HG03442 (cell line): ENCODE measurements around the gene KIF7.
"Not testable (repeated sequence)": the region's sequence is repeated elsewhere in the genome, so short reads cannot be mapped to it uniquely, and the experiment has no call there.

Experiments used
- ATAC-seq: cut with Tn5 transposase; IDR thresholded peaks from one replicate; pipeline ENCODE4 v1.9.1; 2021; ENCODE audit warnings: mild to moderate bottlenecking, moderate library complexity; ENCODE audit not compliant: unreplicated experiment

The KIF7 gene

GRCh38 chr15:89627256-89627970 lies 27.9 kb downstream of the KIF7 start:
- no peak for ATAC-seq

DNA sequence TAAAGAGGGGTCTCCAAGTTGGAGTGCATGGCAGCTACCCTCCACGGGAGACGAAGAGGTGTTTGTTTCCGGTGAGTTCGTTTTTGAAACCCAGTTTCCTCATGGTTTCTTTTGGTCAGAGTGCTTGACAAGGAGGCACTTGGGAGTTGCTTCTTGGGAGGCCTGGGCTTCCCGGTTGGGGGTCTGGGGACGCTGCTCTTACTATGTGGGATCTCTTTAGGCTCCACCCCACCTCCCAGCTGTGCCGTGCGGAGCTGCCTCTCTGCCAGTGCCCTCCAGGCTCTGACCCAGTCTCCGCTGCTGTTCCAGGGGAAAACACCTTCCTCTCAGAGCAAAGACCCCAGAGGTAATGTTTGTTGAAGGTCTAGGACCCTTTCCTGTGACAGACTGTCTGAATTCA lies 29.6 kb downstream of the KIF7 start:
- ATAC-seq = no peak

DNA sequence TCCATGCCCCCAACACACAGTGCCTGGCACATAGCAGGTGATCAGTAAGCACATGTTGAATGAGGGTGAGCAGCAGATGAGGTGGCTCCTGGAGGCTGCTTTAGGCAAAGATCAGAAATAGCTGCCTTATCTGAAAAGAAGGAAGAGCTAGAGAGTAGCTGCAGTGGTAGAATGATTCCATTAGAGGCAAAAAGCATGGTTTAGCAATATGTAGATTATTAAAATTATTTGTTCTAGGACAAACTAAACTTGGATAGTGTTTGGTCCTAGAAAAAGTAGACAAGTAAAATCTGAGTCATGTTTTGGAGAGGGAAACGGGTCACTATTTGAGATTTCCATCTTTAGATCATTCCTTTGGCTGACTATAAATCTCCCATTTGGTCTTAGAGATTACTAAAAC lies 32.1 kb downstream of the KIF7 start:
- ATAC-seq = no peak

GRCh38 chr15:89621547-89621946 lies 33.7 kb downstream of the KIF7 start:
- no peak for ATAC-seq

DNA sequence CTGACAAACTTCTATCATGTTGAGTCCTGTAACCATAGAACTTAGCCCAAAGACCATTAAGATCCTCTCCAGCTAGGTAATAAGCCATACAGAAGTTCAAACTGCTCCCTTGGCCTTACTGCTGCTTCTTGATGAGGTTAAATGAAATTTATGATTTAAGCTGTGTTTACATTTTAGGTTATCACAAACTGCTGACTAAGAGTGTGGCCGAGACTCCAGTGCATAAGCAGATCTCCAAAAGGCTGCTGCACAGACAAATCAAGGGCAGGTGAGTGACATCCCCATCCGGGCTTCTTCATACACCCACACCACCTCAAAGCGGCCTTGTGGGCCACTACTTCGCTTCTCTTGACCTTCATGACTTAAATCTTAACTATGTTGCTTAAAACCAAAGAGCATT lies 39.0 kb downstream of the KIF7 start:
- ATAC-seq = no peak

GRCh38 chr15:89615135-89615534 lies 40.1 kb downstream of the KIF7 start:
- no peak for ATAC-seq

DNA sequence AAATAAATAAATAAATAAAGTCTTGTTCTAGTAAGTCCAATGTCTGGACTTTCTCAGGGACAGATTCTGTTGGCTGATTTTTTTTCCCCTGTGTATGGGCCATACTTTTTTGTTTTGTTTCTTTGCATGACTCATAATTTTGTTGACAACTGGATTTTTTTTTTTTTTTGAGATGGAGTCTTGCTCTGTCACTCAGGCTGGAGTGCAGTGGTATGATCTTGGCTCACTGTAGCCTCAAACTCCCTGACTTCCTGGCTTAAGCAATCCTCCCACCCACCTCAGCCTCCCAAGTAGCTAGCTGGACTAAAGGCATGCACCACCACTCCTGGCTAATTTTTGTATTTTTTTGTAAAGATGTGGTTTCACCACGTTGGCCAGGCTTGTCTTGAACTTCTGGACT lies 41.1 kb downstream of the KIF7 start:
- no peak for ATAC-seq

- ATAC-seq = no peak
Measured at GRCh38 chr15:89613031-89613430, 42.2 kb downstream of the KIF7 start.

DNA sequence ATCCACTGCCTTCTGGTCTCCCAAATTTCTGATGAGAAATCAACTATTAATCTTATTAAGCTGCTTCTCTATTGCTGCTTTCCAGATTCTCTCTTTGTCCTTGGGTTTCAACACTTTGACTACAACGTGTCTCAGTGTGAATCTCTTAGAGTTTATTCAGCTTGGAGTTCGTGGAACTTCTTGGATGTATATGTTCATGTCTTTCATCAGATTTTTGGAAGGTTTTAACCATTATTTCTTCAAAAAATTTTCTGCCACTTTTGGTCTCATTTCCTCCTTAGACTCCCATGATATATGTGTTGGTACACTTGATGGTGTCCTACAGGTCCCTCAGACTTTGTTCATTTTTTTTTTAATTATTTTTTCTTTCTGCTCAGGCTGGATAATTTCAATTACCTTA lies 44.0 kb downstream of the KIF7 start:
- ATAC-seq = no peak

DNA sequence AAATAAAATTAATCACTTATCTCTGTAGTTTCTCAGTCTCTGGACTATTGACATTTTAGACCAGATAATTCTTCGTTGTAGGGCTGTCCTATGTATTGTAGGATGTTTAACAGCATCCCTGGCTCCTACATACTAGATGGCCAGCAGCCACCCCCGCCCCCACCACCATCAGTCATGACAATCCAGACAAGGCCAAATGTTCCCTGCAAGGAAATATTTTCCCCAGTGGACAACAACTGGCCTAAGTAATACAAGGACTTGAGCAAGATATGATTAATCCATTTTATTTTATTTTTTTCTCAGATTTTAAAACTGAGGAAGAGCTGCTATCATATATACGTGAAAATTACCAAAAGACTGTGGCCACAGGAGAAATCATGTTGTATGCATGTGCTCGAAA lies 56.2 kb downstream of the KIF7 start:
- no peak for ATAC-seq

- no peak for ATAC-seq
Measured at GRCh38 chr15:89593018-89593417, 62.2 kb downstream of the KIF7 start.

DNA sequence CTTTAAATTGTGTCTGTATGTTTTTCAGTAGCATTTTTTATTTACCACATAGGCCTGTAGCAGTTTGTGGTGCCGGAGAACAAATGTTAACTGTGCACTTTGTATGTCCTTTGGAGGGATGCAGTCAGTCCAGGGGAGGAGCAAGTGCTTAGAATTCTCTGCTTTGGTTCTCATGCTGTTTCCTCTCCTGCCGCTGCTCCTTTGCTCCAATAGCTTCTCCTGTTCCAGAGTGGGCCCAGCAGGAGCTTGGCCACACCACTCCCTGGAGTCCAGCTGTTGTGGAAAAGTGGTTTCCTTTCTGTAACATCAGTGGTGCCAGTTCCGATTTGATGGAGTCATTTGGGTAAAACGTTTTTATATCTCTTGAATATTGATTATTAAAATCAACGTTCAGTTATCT lies 63.4 kb downstream of the KIF7 start:
- no peak for ATAC-seq

- ATAC-seq = no peak
Measured at GRCh38 chr15:89587955-89588354, 67.3 kb downstream of the KIF7 start.

DNA sequence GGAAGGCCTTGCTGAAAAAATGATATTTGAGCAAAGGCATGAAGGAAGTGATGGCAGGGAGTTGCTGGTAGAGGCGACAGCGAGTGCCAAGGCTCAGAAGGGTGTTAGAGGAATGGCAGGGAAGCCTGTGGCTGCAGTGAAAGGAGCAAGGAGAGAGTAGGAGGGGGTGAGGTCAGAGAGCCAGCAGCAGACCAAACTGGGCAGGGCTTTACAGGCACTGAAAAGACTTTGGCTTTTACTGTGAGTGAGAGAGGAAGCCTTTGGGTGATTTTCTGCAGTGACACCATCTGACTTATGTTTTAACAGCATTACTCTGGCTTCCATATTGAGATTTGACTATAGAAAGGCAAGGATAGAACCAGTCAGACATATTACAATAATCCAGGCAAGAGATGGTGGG lies 68.6 kb downstream of the KIF7 start:
- no peak for ATAC-seq

DNA sequence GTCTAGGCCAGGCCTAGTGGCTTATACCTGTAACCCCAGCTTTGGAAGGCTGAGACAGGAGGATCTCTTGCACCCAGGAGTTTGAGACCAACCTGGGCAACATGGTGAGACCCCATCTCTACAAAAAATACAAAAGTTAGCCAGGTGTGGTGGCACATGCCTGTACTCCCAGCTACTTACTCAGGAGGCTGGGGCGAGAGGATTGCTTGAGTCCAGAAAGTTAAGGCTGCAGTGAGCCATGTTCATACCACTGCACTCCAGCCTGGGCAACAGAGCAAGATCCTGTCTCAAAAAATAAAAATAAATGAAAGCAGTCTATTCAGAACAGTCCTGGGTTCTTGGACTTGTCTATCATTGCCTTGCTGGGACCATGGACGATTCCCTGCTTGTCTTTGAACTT lies 74.5 kb downstream of the KIF7 start:
- not testable (repeated sequence) for ATAC-seq

DNA sequence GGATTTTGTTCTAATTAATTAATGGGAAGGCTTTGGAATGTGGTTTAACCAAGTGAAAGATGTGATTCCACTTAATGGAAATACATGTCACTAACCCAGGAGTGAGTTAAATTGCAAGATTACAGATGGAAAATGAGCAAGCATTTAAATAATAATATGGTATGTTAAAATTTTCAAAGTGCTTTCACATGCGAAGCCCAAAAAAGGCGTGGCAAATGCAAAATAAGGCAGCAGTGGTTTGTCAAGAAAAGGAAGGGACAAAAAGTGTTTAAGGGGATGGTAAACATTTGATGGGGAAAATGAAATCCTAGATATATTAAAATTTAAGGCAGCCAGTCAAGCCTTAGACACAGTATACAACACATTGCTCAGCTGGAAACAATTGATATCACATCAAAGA lies 77.1 kb downstream of the KIF7 start:
- ATAC-seq = no peak
